HepG2 (cell line): ENCODE data around the gene CACNA2D3. TPM values are rescaled to one million over a fixed set of nuclear protein-coding genes. Genes with fewer than 3 reads are reported as not detected.

Source experiments
- ATAC-seq: fragments of 200-7000 bp; cut with Tn5 transposase; 3 replicates; pipeline ENCODE4 v1.9.1; 2020; ENCODE audit warnings: mild to moderate bottlenecking, moderate library complexity
- BruUV-seq: library from RNA; stranded (reverse); fragments of 400-500 nt; replicated peaks from 2 replicates; lab custom pipeline; 2021; lab: Mats Ljungman, UMichigan
- CTCF ChIA-PET: fragments of 300-600 bp; formaldehyde crosslinking; extraction: SDS; loops from one replicate; lab custom pipeline; 2021; ENCODE audit warnings: low total read pairs, inconsistent platforms, low intra/inter-chr PET ratio; lab: Yijun Ruan, JAX
- POLR2A ChIA-PET: fragments of 350-600 bp; sonication (Branson Sonifier 250); formaldehyde crosslinking; loops from one replicate; lab custom pipeline; 2020; ENCODE audit warnings: antibody characterized with exemption, inconsistent platforms; lab: Yijun Ruan, JAX
- DNase-seq: peaks from one replicate; pipeline ENCODE4 v3.0.0-alpha.2; 2015; ENCODE audit warnings: low spot score
- FAIRE-seq: peaks from 3 replicates; lab custom pipeline; 2011; peaks lifted over from hg19 to GRCh38; lab: Jason Lieb, UNC
- H2AFZ ChIP-seq: one replicate; pipeline ENCODE4 v1.6.1; 2011; ENCODE audit warnings: low read length, inconsistent platforms
- H3K27ac ChIP-seq: fragments of 300-600 bp; 3 replicates; pipeline ENCODE4 v1.8.0; 2011; ENCODE audit warnings: mixed run types, mild to moderate bottlenecking, mixed read lengths, low read length, inconsistent platforms; ENCODE audit not compliant: insufficient read depth; ENCODE audit errors: extremely low read length
- H3K27me3 ChIP-seq, 2 experiments: fragments of 200-600 bp in 1 of 2; 2 replicates in 1 of 2; 3 replicates in 1 of 2; pipeline versions ENCODE4 v1.6.0 to v1.8.0; 2011; ENCODE audit warnings: low read length in 2 of 2, mild to moderate bottlenecking in 2 of 2, moderate library complexity in 2 of 2, inconsistent platforms in 1 of 2; ENCODE audit not compliant: insufficient read depth in 2 of 2, control insufficient read depth in 1 of 2
- H3K36me3 ChIP-seq, 2 experiments: fragments of 200-600 bp in 1 of 2; replicated peaks in 1 of 2; 2 replicates in 1 of 2; 3 replicates in 1 of 2; pipeline versions ENCODE4 v1.5.1 to v1.8.0; 2011; ENCODE audit warnings: low read length in 2 of 2, inconsistent platforms in 1 of 2; ENCODE audit not compliant: insufficient read depth in 2 of 2, control insufficient read depth in 1 of 2
- H3K4me1 ChIP-seq: 2 replicates; pipeline ENCODE4 v1.5.1; 2012; ENCODE audit warnings: low read length, inconsistent platforms; ENCODE audit not compliant: insufficient read depth
- H3K4me2 ChIP-seq: 2 replicates; pipeline ENCODE4 v1.6.0; 2011; ENCODE audit warnings: low read depth, low read length, inconsistent platforms
- H3K4me3 ChIP-seq, 3 experiments: fragments of 200-600 bp in 1 of 3; sonication (generic), shearing (Covaris generic) in 1 of 3; replicated peaks in 1 of 3; 2 replicates each; pipeline ENCODE4 v1.5.1; 2011 to 2016; ENCODE audit warnings: low read length in 3 of 3, inconsistent platforms in 2 of 3, low read depth in 2 of 3, mild to moderate bottlenecking in 2 of 3, control low read depth in 1 of 3, mixed read lengths in 1 of 3; ENCODE audit not compliant: insufficient read depth in 1 of 3
- H3K79me2 ChIP-seq: one replicate; pipeline ENCODE4 v1.6.1; 2011; ENCODE audit warnings: low read length, inconsistent platforms; ENCODE audit not compliant: insufficient read depth
- H3K9ac ChIP-seq: 2 replicates; pipeline ENCODE4 v1.6.0; 2011; ENCODE audit warnings: mild to moderate bottlenecking, low read depth, low read length, inconsistent platforms; ENCODE audit not compliant: insufficient read depth
- H3K9me3 ChIP-seq: 2 replicates; pipeline ENCODE4 v1.5.1; 2012; ENCODE audit warnings: mild to moderate bottlenecking, low read length
- H4K20me1 ChIP-seq: 2 replicates; pipeline ENCODE4 v1.6.0; 2011; ENCODE audit warnings: inconsistent platforms, mild to moderate bottlenecking, low read length, moderate library complexity; ENCODE audit not compliant: insufficient read depth
- ETS1 ChIP-seq: sonication (generic); formaldehyde crosslinking; IDR thresholded peaks from 2 replicates; pipeline ENCODE4 v1.4.0; 2020; ENCODE audit warnings: missing genetic modification reagents
- GTF2F1 ChIP-seq: fragments of 150-350 bp; IDR thresholded peaks from 2 replicates; pipeline ENCODE4 v1.6.1; 2014; ENCODE audit warnings: low read length
- MTA1 ChIP-seq: sonication (generic); formaldehyde crosslinking; IDR thresholded peaks from 2 replicates; pipeline ENCODE4 v1.4.0; 2020; ENCODE audit warnings: missing genetic modification reagents, mild to moderate bottlenecking, borderline replicate concordance
- NR2C2 ChIP-seq: sonication (generic); formaldehyde crosslinking; IDR thresholded peaks from 2 replicates; pipeline ENCODE4 v1.4.0; 2020; ENCODE audit warnings: missing genetic modification reagents, mild to moderate bottlenecking, moderate library complexity, borderline replicate concordance
- ZBTB14 ChIP-seq: sonication (generic); formaldehyde crosslinking; IDR thresholded peaks from 2 replicates; pipeline ENCODE4 v1.4.0; 2020; ENCODE audit warnings: missing genetic modification reagents
- ZBTB43 ChIP-seq: sonication (generic); formaldehyde crosslinking; conservative IDR thresholded peaks from 2 replicates; pipeline ENCODE4 v1.4.0; 2020; ENCODE audit warnings: missing genetic modification reagents
- ZBTB7B ChIP-seq: sonication (generic); formaldehyde crosslinking; IDR thresholded peaks from 2 replicates; pipeline ENCODE4 v1.4.0; 2020; ENCODE audit warnings: missing genetic modification reagents
- ZNF451 ChIP-seq: sonication (generic); formaldehyde crosslinking; IDR thresholded peaks from 2 replicates; pipeline ENCODE4 v1.5.0; 2020; ENCODE audit warnings: mild to moderate bottlenecking, missing genetic modification reagents
- ZNF75D ChIP-seq: sonication (generic); formaldehyde crosslinking; IDR thresholded peaks from 2 replicates; pipeline ENCODE4 v1.8.1; 2023; ENCODE audit warnings: missing genetic modification reagents, mild to moderate bottlenecking, borderline replicate concordance
- WGBS: methylation state at CpG from one replicate; pipeline ENCODE4 v1.1.6; 2017; ENCODE audit warnings: low lambda C conversion rate; 5-methylcytosine and 5-hydroxymethylcytosine counted together
- in situ Hi-C: cut with HindIII; loops from 2 replicates; pipeline ENCODE4 v1.10.0; 2017; ENCODE audit warnings: low pct_unique_long_range_greater_than_20kb; ENCODE audit not compliant: extremely low pct_ligation_motif_present
- intact Hi-C: fragments of 100-400 bp; cut with micrococcal nuclease; formaldehyde crosslinking; loops from one replicate; pipeline ENCODE4 v1.10.0; 2022; ENCODE audit not compliant: unreplicated experiment
- polyA plus RNA-seq, 8 experiments: library from polyadenylated mRNA; depleted of rRNA in 3 of 8; stranded (reverse) in 7 of 8; unstranded in 1 of 8; fragments of >200 nt; fragmentation: Illumina TruSeq in 4 of 8; extraction: Trizol in 4 of 8; gene quantifications; 2 replicates each; pipeline versions ENCODE4 v1.2.1 to v1.2.3, GENCODE V29; 2011 to 2016; ENCODE audit warnings: low read depth in 4 of 8, missing spikeins in 1 of 8, mixed read lengths in 1 of 8; ENCODE audit not compliant: insufficient read depth in 1 of 8
- total RNA-seq, 5 experiments: library from RNA; depleted of rRNA; stranded (reverse); fragments of >200 nt; fragmentation: Illumina TruSeq; extraction: Trizol; gene quantifications; 2 replicates each; pipeline ENCODE4 v1.2.3, GENCODE V29; 2016; ENCODE audit warnings: low read depth in 1 of 5

Gene CACNA2D3
- total and polyA plus RNA-seq, 2 of the 13 experiments (the other 11 are each of a cell fraction or from before 2014, with no cell fraction given): not detected

GRCh38 chr3:54215521-54215920 lies 93.2 kb downstream of the CACNA2D3 start:
- Histone ChIP-seq H3K27me3 (no peaks in the 10 kb centered on the region; a peak in 1 of 5 replicates), H3K36me3 (no peaks in the 10 kb centered on the region), H3K4me2 (no peak overlapping the region), H3K4me1 (no peaks in the 10 kb centered on the region), H3K4me3 (no peak overlapping the region), H2AFZ (no peak overlapping the region), H3K9ac (no peak overlapping the region)
- CTCF ChIA-PET: no interaction called here
- no peak for DNase-seq
- no peak for ATAC-seq
- FAIRE-seq: no peak
- no peak for TF ChIP-seq GTF2F1
- no peak for TF ChIP-seq MTA1 (CRISPR knock-in tag)
- TF ChIP-seq NR2C2 (CRISPR knock-in tag): no peak
- TF ChIP-seq ZBTB43 (CRISPR knock-in tag): no peak
- no peak for TF ChIP-seq ETS1
- TF ChIP-seq ZNF451 (CRISPR knock-in tag): no peak
- TF ChIP-seq ZNF75D (CRISPR knock-in tag): no peak
- no peak for TF ChIP-seq ZBTB14 (CRISPR knock-in tag)
- TF ChIP-seq ZBTB7B: no peak
- TF ChIP-seq, all 625 proteins: peak for 0
- in situ Hi-C loops: no loop called here
- Histone ChIP-seq H4K20me1 (no peaks in the 10 kb centered on the region), H3K27ac (no peak overlapping the region), H3K9me3 (no peaks in the 10 kb centered on the region), H3K79me2 (no peaks in the 10 kb centered on the region)
- POLR2A ChIA-PET: no interaction called here
- 0% methylated on average over 4 of the region's 5 CpGs for WGBS
- no TSS peak for BruUV-seq
- intact Hi-C loops: no loop called here
